Measurements from ENCODE around the gene KCND1.

The KCND1 gene

DNA sequence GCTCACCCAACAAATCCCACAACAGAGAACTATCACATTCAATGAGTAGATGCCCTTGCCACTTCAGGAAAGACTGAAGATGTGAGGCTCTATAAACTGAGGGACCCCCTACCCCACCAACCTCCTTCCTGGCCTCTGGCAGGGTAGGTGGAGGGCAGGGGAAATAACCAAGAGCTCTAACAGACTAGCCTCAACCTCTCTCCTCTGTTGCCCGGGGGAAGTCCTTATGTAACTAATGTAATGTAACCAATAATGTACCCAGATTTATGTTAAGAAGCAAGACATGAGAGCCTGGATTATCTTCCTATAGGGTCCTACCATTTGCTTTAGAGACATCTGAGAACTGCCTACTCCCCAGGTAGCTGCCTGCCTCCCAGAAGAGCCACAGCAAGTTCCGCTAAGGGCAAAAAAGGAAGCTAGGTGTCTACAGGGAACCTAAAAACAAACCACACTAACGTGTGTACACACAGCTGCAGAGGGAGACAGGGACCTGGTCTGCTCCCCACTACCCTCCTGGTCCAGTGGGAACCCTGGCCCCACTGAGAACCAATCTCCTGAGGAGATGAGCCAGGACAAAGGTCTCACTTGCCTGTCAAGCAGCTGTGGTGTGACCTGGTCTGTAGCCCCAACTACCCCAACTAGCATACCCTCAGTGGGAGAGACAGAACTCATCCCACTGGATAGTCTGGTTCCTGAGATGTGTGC lies 32.0 kb downstream of the KCND1 start:
- DNase-seq (ENCODE audit: low read depth) = no peak
- H3K4me3 ChIP-seq (ENCODE audit: low read depth, low read length) = no peak overlapping the region
- TF ChIP-seq, protein P1, sequence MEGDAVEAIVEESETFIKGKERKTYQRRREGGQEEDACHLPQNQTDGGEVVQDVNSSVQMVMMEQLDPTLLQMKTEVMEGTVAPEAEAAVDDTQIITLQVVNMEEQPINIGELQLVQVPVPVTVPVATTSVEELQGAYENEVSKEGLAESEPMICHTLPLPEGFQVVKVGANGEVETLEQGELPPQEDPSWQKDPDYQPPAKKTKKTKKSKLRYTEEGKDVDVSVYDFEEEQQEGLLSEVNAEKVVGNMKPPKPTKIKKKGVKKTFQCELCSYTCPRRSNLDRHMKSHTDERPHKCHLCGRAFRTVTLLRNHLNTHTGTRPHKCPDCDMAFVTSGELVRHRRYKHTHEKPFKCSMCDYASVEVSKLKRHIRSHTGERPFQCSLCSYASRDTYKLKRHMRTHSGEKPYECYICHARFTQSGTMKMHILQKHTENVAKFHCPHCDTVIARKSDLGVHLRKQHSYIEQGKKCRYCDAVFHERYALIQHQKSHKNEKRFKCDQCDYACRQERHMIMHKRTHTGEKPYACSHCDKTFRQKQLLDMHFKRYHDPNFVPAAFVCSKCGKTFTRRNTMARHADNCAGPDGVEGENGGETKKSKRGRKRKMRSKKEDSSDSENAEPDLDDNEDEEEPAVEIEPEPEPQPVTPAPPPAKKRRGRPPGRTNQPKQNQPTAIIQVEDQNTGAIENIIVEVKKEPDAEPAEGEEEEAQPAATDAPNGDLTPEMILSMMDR (conservative IDR thresholded peaks at IDR 0.05; ENCODE audit: low read depth, low read length) = no peak

DNA sequence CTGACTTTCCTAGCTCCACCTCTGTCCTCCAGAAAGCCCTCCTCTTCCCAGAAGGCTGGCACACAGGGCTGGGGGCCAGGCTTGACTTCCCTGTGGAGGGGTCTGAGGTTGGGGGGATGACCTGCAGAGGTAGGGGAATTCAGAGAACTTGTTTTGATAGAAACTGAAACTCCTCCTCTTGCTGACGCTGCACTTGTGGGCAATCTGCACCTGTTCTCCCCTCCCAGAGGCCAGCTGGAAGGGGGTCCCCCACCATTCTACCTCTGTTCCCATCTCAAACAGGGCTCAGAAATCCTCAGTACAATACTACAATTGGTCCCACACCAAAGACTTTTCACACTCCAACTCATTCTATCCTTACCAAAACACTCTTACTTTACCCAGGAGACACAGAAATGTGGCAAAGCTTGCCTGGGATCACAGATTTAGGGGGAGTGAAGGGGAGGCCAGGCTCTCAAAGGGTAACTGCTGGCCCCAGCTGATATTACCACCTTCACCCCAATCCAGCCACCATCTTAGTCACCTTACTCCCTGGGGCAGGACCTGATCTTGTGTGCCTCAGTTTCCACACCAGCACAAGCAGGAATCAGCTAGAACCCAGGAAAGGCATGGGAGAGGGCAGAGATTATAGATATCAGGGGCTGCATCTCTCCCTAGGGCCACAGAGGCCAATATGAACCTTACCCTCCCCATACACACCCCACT lies 32.8 kb downstream of the KCND1 start:
- no peak for DNase-seq (ENCODE audit: low read depth)
- TF ChIP-seq, protein P1 (conservative IDR thresholded peaks at IDR 0.05; ENCODE audit: low read depth, low read length) = no peak
- H3K4me3 ChIP-seq (ENCODE audit: low read depth, low read length) = no peak overlapping the region

DNA sequence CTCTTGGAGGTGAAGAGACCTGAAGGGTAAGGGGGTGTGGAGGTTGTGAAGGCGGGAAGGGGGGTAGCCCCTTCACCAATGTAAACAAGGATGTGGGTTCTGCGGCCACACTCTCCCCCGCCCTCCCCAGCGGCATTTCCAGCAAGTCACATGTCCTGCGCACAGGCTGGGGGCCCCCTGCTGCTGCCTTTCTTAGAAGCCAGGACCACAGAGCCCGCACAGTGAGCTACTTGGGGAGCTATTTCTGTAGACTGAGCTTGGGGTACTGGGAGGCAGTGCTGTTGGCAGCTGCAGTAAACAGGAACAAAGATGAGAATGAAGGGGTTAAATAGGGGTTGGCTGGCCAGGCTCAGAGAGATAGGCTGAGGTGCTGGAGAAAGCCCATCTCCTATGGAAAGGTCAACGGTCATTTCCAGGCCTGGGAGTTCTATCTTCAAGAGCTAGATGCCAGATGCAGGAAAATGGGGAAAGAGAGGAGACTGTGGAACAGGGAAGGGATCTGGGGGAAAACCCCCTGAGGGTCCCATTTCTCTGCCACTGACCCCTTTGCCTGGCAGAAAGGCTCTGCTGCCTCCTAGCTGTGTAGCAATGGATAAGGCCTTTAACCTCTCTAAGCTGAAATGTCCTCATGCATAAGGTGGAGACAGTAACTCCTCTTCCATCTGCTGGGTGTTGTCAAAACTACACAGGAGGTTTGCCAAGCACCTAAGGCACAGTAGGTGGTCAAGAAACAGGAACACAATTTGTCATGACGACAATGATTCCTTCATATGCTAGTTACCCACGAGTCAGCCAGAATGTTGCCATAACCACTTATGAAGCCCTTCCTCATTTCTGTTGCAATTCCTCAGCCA lies 34.4 kb downstream of the KCND1 start:
- TF ChIP-seq, protein P1 (conservative IDR thresholded peaks at IDR 0.05; ENCODE audit: low read depth, low read length) = peak; percentile 46
- DNase-seq (ENCODE audit: low read depth) = peak; percentile 89
- H3K4me3 ChIP-seq (ENCODE audit: low read depth, low read length) = no peak overlapping the region

DNA sequence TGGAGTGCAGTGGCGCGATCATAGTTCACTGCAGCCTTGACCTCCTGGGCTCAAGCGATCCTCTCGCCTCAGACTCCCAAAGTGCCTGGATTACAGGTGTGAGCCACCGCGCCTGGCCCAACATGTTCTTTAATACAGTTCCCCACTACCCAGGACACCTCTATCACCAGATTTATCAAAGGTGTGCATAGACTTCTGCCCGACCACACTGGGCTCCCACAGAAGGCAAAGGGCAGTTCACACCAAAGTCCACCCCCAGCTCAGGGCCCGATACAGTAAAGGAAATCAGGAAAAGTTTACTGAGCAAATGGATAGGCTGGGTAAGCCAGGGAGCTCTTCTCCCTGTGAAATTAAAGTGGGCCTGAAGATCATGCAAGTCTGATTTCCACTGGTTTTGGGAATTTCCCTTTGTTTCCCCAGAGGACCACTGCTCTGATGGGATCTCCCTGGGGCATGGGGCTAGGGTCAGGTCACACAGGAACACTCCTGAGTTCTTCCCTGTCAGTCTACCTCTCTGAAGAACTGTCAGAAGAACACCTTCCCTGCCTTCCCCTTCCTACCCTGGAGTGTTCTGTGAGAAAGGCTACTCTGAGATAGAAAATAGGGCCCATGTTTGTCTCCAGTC lies 35.1 kb downstream of the KCND1 start:
- H3K4me3 ChIP-seq (ENCODE audit: low read depth, low read length) = no peak overlapping the region
- DNase-seq (ENCODE audit: low read depth) = no peak
- TF ChIP-seq, protein P1 (conservative IDR thresholded peaks at IDR 0.05; ENCODE audit: low read depth, low read length) = no peak

DNA sequence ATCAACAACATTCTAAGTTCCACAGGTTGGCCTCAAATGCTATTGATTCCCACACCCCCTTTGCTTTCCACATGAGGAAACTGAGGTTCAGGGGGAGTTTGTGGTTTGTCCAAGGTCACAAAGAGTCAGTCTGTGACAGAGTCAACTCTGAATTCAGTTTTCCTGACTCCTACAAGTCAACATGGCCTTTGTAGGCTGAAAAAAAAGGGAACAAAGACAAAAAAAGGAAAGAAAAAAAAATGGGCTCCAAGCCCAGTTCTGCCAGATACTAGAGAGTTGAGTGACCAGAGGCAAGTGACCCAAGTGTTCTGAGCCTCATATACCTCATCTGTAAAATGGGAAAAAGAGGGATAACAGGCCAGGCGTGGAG lies 36.4 kb downstream of the KCND1 start:
- TF ChIP-seq, protein P1 (conservative IDR thresholded peaks at IDR 0.05; ENCODE audit: low read depth, low read length) = no peak
- H3K4me3 ChIP-seq (ENCODE audit: low read depth, low read length) = no peak overlapping the region
- no peak for DNase-seq (ENCODE audit: low read depth)

DNA sequence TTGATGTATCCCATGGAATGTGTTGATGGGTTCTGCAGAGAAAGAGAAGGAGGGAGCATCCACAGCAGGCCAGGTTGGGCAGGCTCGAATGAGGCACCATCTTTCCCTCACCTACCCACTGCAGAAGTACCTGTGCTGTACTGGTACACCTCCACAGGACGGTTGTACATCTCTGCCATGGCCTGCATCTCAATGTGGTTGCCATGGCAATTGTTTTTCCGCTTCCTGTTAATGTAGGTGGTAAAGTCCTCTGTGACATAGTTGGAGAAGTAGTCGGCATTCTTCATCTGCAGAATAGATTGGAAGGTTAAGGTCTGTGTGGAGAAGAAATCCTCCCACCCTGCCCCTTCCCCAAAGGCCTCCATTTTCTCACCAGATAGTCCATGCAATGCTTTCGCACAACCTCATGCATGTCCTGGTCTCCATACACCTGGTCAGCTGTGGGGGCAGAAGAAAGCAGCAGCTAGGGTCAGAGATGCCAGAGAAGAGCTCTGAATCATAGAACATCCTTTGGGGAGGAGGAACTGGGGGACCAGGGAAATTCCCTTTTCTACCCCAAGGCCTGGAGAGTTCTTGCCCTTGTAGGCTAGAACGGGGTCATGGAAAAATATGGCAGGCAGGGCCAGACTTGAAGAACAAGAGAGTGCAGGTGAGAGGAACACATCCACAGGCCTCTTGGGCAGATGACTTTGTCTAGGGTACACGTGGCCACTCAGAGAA lies 36.9 kb downstream of the KCND1 start:
- TF ChIP-seq, protein P1 (conservative IDR thresholded peaks at IDR 0.05; ENCODE audit: low read depth, low read length) = no peak
- no peak overlapping the region for H3K4me3 ChIP-seq (ENCODE audit: low read depth, low read length)
- DNase-seq (ENCODE audit: low read depth) = no peak
